ENCODE measurements around the gene ACAD9. TPM values are rescaled to one million over a fixed set of nuclear protein-coding genes. Genes with fewer than 3 reads are reported as not detected.

ACAD9 gene
- total and polyA plus RNA-seq, 10 of the 15 experiments (the other 5 are each of a cell fraction or from before 2014, with no cell fraction given) = 12.7 to 63.1 (median 43.7) TPM

GRCh38 chr3:128935922-128936321 lies 56.5 kb downstream of the ACAD9 start:
- ChIA-PET POLR2A (no interaction called here), SMC1A (ENCODE audit: uncharacterized antibody, unreplicated experiment) (no interaction called here), RAD21 (ENCODE audit: unreplicated experiment) (no interaction called here), CTCF (no interaction called here)
- no peak for ATAC-seq
- no peaks in the 10 kb centered on the region for H3K4me1 ChIP-seq (ENCODE audit: control insufficient read depth, insufficient read depth, low read length)
- H3K27ac ChIP-seq (ENCODE audit: control insufficient read depth, insufficient read depth) = no peak overlapping the region
- BruUV-seq (replicated peaks) = no TSS peak
- 80% methylated on average over 2 of the region's 2 CpGs for WGBS (ENCODE audit: insufficient coverage, insufficient replicate concordance, low lambda C conversion rate, missing lambda C conversion rate)
- no peak for FAIRE-seq
- in situ Hi-C loops (cut with MboI) (no loop called here), intact Hi-C loops (cut with micrococcal nuclease; ENCODE audit: unreplicated experiment) (no loop called here)
- no peaks in the 10 kb centered on the region for H4K20me1 ChIP-seq (ENCODE audit: control insufficient read depth, insufficient read depth)
- H3K27me3 ChIP-seq (replicated peaks in 1 of 2; ENCODE audit: control insufficient read depth in 2 of 2, insufficient read depth in 2 of 2, low read length in 1 of 2) = peaks cover 0 to 2% of the 10 kb centered on the region in 2 experiments; a peak in 2 of 4 replicates
- no peaks in the 10 kb centered on the region for H3K36me3 ChIP-seq (ENCODE audit: control insufficient read depth in 2 of 2, insufficient read depth in 2 of 2, low read length in 1 of 2)
- H3K9me3 ChIP-seq (replicated peaks; ENCODE audit: control insufficient read depth, insufficient read depth, low read length) = no peaks in the 10 kb centered on the region
- no peak overlapping the region for H3K4me2 ChIP-seq (ENCODE audit: control insufficient read depth, insufficient read depth)
- no peak overlapping the region for H2AFZ ChIP-seq (ENCODE audit: control insufficient read depth, low read depth, low read length)
- TF ChIP-seq ZSCAN29 (IDR thresholded peaks at IDR 0.05) (no peak), MXI1 (IDR thresholded peaks at IDR 0.05; ENCODE audit: low read depth, low read length) (no peak), TCF7 (IDR thresholded peaks at IDR 0.05; ENCODE audit: borderline replicate concordance) (no peak), TCF12 (IDR thresholded peaks at IDR 0.05; ENCODE audit: low read depth, low read length) (no peak), POLR2AphosphoS2 (IDR thresholded peaks at IDR 0.05; ENCODE audit: low read depth, low read length) (no peak), BRCA1 (IDR thresholded peaks at IDR 0.05; ENCODE audit: low read depth, low read length) (no peak), ZNF687 (IDR thresholded peaks at IDR 0.05) (no peak), ESRRA (IDR thresholded peaks at IDR 0.05; ENCODE audit: low read length) (no peak)
- no peak for DNase-seq (ENCODE audit: low read depth, low spot score)
- no peaks in the 10 kb centered on the region for H3K79me2 ChIP-seq (ENCODE audit: control insufficient read depth, insufficient read depth, low read length)
- H3K4me3 ChIP-seq = no peak overlapping the region
- no peak overlapping the region for H3K9ac ChIP-seq (ENCODE audit: control insufficient read depth, insufficient read depth, low read length)

Measured in GM12878 (cell line).